Fibroblast of mammary gland (primary cell): Measurements from ENCODE around the gene CD8B.
"Not testable (repeated sequence)": the region's sequence is repeated elsewhere in the genome, so short reads cannot be mapped to it uniquely, and the experiment has no call there.

Experiments used
- DNase-seq: peaks from one replicate; pipeline ENCODE4 v3.0.0-alpha.2; 2010; ENCODE audit warnings: low read depth
- H3K4me3 ChIP-seq: 2 replicates; pipeline ENCODE4 v1.5.1; 2011; ENCODE audit warnings: low read depth, mild to moderate bottlenecking, low read length, moderate library complexity; ENCODE audit not compliant: control insufficient read depth
- CTCF ChIP-seq: conservative IDR thresholded peaks from 2 replicates; pipeline ENCODE4 v1.5.1; 2011; ENCODE audit warnings: low read depth, low read length, inconsistent platforms; ENCODE audit not compliant: control insufficient read depth, insufficient read depth

Gene CD8B

GRCh38 chr2:86839871-86840548 is 21.7 kb downstream of the CD8B start:
- not testable (repeated sequence) for H3K4me3 ChIP-seq, DNase-seq

GRCh38 chr2:86839455-86839854 is 22.2 kb downstream of the CD8B start:
- not testable (repeated sequence) for DNase-seq

GRCh38 chr2:86837714-86838113 is 24.0 kb downstream of the CD8B start:
- H3K4me3 ChIP-seq, DNase-seq: not testable (repeated sequence)

More at GRCh38 chr2:86839455-86839854, 22.2 kb downstream of the CD8B start:
- not testable (repeated sequence) for H3K4me3 ChIP-seq

- H3K4me3 ChIP-seq = not testable (repeated sequence)
- DNase-seq = peak; percentile 89
Observed at GRCh38 chr2:86836915-86837695, 24.6 kb downstream of the CD8B start.

- H3K4me3 ChIP-seq, DNase-seq: not testable (repeated sequence)
Observed at GRCh38 chr2:86835548-86835889, 26.2 kb downstream of the CD8B start.

- no peak for DNase-seq
- H3K4me3 ChIP-seq = no peak overlapping the region
- no peak for TF ChIP-seq CTCF
Observed at GRCh38 chr2:86833315-86833714, 28.4 kb downstream of the CD8B start.

- no peak for DNase-seq
- H3K4me3 ChIP-seq = no peak overlapping the region
- TF ChIP-seq CTCF = no peak
Observed at GRCh38 chr2:86832334-86833096, 29.2 kb downstream of the CD8B start.

GRCh38 chr2:86831537-86831936 is 30.1 kb downstream of the CD8B start:
- TF ChIP-seq CTCF = no peak
- DNase-seq = no peak
- no peak overlapping the region for H3K4me3 ChIP-seq

- DNase-seq = no peak
- no peak for TF ChIP-seq CTCF
- no peak overlapping the region for H3K4me3 ChIP-seq
Observed at GRCh38 chr2:86826951-86827350, 34.7 kb downstream of the CD8B start.
